Esophagus muscularis mucosa (tissue), 4 donors: ENCODE data around the gene VEPH1.

Experiments
- EP300 ChIP-seq: sonication (generic); formaldehyde crosslinking; IDR thresholded peaks from one replicate; pipeline ENCODE4 v1.6.1; 2017; ENCODE audit warnings: antibody characterized with exemption
- POLR2A ChIP-seq: fragments of 450-650 bp; IDR thresholded peaks from one replicate; pipeline ENCODE4 v1.6.1; 2017; ENCODE audit warnings: antibody characterized with exemption, moderate library complexity, mild to moderate bottlenecking, low read depth
- POLR2AphosphoS5 ChIP-seq, 2 donors: sonication (generic); formaldehyde crosslinking; IDR thresholded peaks; one replicate each; pipeline ENCODE4 v1.6.1; 2017; ENCODE audit warnings: antibody characterized with exemption in 2 of 2
- TF ChIP-seq, protein P1 (sequence below), 3 experiments: fragments of 200-600 bp in 2 of 3; fragments of 450-650 bp in 1 of 3; sonication (generic) in 2 of 3; IDR thresholded peaks; one replicate each; pipeline ENCODE4 v1.5.1; 2017 to 2019; ENCODE audit warnings: antibody characterized with exemption in 3 of 3, mild to moderate bottlenecking in 2 of 3, moderate library complexity in 1 of 3

DNA sequence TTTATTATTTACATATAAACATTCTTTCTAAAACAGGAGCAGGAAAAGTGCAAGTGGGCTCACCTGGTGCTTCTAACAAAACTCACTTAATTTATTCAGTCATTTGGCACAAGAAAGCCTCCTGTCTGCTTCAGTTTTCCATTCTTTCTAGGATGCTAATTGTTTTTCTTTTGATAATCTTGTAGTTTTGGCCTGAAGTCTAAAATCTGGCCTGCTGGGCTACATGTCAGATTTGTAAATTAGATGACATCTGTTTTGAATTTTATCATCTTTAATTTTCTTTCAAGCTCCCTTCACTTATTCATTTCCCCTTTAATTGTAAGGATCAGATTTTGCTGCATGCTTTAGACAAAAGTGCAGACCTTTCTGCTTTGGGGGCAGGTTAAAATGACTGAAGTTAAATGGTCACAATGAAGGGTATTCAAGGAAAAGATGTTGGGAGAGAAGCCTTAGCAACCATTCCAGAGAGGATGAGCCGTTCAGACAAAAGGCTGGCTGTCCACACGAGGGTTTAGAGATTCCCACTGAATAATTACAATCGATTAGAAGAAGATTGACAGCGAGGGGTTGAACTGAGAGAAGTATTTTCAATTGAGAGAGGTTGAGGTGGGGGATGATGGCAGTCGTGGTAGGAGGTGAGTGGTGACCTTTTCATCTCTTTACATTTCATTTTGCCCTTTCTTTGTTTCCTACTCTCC is 126.5 kb downstream of the VEPH1 start:
- TF ChIP-seq POLR2A (no peak), EP300 (no peak), POLR2AphosphoS5 (IDR thresholded peaks at IDR 0.05) (no peak)
- TF ChIP-seq, protein P1, sequence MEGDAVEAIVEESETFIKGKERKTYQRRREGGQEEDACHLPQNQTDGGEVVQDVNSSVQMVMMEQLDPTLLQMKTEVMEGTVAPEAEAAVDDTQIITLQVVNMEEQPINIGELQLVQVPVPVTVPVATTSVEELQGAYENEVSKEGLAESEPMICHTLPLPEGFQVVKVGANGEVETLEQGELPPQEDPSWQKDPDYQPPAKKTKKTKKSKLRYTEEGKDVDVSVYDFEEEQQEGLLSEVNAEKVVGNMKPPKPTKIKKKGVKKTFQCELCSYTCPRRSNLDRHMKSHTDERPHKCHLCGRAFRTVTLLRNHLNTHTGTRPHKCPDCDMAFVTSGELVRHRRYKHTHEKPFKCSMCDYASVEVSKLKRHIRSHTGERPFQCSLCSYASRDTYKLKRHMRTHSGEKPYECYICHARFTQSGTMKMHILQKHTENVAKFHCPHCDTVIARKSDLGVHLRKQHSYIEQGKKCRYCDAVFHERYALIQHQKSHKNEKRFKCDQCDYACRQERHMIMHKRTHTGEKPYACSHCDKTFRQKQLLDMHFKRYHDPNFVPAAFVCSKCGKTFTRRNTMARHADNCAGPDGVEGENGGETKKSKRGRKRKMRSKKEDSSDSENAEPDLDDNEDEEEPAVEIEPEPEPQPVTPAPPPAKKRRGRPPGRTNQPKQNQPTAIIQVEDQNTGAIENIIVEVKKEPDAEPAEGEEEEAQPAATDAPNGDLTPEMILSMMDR (IDR thresholded peaks at IDR 0.05), result no peak
